ENCODE measurements around the gene PPP2R2D. TPM values are rescaled to one million over a fixed set of nuclear protein-coding genes. Genes with fewer than 3 reads are reported as not detected.
"Not testable (repeated sequence)": the region's sequence is repeated elsewhere in the genome, so short reads cannot be mapped to it uniquely, and the experiment has no call there.

PPP2R2D gene
- total RNA-seq, 1 experiment from 2014 or later = 35.8 TPM

DNA sequence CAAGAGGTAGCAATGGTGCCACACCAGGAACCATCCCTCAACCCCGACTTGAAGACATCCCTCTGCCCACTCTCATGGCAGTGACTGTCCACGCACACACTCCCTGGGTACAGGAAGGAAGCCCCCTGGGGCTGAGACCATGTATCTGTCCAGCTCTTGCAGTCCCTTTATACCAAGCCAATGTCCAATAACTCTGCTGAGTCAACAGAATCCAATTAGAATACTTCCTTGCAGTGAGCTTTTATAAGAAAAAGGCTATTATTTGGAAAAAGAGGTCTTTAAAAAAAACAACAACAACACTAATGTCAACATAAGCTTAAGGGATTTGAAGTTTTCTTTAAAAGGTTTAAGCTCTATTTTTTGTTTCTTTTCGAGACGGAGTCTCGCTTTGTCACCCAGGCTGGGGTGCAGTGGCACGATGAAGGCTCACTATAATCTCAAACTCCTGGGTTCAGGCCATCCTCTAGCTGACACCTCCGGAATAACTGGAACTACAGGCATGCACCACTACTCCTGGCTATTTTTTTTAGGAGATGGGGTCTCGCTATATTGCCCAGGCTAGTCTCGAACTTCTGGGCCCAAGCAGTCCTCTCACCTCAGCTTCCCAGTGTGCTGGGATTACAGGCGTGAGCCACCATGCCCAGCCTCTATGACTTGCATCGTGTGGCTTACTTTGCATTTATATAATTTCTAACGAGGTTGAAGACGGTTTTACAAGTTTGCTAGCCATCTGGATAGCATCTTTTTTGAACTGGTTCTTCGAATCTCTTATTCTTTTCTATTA is 73.4 kb downstream of the PPP2R2D start:
- no peak for DNase-seq (ENCODE audit: low read depth)

DNA sequence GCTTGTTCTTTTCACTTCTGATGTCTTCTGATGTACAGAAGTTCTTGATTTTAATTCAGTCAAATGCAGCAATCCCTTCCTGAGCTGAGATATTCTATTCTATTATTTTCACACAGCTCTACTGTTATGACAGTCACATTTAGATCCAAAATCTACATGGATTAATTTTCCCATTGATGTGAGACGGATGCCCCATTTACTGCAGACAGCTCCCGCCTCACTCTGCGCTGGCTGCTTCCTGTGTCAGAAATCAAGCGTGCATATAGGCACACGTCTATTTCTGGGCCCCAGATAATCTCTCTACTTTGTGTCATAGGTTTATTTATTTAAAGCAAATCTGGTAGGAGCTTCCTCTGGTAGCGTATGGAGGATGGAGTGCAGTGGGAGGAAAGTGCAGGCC is 74.2 kb downstream of the PPP2R2D start:
- no peak for DNase-seq (ENCODE audit: low read depth)

DNA sequence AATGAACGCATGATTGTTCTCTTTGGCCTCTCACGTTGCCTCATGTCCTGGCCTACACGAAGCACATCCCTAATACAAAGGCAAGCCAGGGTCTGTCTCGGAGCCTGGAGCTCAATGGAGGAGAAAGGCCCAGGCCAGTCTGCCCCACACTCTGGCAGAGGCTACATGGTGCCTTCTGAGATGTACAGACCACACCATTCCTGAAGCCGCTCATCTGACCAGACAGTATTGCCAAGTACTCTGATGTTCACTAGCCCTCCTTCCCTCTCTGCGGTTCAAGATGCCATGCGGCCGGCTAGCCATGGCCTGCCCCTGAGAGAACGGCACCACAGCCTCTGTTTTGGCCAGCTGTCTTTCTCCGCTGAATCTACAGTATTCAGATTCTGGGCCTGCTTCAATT is 75.0 kb downstream of the PPP2R2D start:
- no peak for DNase-seq (ENCODE audit: low read depth)

DNA sequence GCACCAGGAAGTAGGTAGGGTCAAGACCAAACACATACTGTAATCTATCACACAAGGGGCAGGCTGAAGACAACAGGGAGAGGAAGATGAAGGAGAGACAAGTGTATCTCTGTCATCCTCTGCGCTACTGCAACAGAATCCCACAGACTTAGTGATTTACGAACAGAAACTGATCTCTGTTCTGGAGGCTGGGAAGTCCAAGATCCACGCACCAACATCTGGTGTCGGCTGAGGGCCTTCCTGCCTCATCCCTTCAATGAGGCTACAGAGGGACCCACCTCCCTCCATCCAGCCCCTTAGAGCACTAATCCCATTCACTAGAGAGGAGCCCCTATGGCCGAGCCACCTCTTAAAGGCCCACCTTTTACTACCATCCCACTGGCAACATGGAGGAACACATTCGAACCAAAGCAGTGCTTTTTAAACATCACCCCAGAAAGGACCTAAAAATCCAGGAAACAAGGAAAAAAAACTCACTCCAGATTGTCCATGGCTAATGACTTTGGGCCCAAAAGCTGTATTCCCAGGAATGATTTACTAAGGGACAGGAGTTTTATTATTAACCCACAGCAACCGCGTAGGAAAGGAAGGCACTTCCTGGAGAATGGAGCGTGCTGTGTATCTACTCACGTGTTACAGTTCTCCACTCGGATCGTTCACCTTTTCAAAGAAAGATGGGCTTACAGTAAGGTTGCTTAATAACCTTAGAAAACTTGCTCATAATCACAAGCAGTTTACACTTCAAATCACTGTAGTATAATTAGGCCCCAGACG is 76.7 kb downstream of the PPP2R2D start:
- DNase-seq (ENCODE audit: low read depth) = no peak

DNA sequence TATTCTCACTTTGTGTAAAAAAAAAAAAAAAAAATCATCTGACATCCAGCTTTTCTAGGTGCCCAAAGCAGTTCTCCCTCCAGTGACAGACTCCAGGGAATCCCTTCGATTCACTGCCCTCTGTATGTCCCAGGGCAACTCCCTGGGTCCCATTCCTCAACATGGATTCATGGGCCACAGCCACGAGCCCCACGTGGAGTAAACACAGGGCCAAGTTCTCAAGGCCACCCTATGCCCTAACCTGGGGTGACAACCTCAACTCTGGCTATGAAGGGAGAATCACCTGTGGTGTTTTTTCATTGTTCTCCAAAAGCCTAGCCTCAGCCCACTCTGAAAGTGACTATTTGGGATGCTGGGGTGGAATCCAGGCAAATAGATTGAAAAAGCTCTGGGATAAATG is 77.6 kb downstream of the PPP2R2D start:
- DNase-seq (ENCODE audit: low read depth) = no peak

DNA sequence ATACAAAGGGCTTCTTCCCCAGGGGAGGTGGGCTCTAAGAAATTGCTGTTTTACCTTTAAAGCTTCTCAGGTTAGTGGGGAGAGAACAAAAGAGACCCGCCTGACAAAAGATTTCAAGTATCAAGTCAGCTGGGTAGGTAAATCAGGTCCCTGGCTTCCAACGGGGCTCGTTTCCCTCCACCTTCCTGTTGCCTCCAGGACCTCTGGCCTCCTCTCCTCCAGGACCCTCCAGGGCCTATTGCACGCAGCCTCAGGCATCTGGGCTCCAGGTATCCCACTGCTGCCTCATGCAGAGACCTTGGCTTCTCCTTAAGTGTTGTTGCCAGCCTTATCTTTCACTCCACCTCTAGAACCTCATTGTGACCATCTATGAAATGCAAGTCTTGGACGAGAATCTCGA is 78.0 kb downstream of the PPP2R2D start:
- no peak for DNase-seq (ENCODE audit: low read depth)

DNA sequence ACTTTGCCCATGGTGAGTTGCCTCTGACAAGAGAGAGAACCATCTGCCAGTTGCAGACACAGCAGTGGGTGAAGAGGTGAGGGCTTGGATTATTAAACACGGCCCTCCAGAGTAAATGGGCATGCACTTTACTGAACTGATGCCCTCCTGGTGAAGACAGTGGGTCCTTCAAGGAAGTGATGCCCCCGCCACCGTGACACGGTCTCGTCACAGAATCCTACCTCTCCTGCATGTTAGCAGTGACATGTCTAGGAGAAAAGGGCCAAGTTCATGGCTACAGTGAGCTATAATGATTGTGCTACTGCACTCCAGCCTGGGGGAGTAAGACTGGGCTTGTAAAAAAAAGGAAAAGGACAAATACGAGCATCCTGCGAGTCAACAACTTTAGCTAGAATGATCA is 78.5 kb downstream of the PPP2R2D start:
- DNase-seq (ENCODE audit: low read depth) = no peak

DNA sequence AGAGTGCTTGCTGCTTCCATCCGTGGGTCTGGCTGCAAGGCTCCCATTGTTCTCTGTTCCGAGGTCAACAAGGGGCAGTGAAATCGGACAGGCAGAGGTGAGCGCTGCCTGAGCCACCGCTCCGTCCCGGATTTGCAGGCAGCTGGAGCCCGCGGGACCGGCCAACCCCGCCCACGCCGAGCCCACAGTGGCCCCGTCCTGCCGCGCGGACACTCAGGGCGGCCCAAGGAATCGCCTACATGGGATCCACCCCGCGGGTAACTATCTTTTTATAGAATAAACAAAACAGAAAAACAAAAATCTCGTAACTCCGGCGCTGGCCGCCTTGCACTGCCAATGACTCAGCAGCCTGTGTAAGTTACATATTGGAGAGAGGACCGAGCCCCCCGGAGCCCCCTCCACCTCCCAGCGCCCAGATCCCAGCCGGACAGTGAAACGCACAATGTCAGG is 79.0 kb downstream of the PPP2R2D start:
- peak; percentile 26 for DNase-seq (ENCODE audit: low read depth)

DNA sequence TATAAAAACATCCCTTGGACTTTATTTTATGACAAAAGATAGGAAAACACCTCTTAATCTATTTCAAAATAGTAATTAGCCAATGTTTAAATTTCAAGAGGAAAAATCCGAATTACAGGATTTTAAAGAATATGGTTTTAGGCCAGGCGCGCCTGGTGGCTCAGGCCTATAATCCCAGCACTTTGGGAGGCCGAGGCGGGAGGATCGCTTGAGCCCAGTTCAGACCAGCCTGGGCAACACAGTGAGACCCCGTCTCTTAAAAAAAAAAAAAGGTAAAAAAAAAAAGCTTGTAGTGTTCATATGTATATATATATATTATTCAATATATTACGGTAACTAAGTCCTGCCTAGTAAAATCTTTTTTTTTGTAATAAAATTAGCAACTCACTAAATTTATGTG is 79.5 kb downstream of the PPP2R2D start:
- DNase-seq (ENCODE audit: low read depth) = no peak

DNA sequence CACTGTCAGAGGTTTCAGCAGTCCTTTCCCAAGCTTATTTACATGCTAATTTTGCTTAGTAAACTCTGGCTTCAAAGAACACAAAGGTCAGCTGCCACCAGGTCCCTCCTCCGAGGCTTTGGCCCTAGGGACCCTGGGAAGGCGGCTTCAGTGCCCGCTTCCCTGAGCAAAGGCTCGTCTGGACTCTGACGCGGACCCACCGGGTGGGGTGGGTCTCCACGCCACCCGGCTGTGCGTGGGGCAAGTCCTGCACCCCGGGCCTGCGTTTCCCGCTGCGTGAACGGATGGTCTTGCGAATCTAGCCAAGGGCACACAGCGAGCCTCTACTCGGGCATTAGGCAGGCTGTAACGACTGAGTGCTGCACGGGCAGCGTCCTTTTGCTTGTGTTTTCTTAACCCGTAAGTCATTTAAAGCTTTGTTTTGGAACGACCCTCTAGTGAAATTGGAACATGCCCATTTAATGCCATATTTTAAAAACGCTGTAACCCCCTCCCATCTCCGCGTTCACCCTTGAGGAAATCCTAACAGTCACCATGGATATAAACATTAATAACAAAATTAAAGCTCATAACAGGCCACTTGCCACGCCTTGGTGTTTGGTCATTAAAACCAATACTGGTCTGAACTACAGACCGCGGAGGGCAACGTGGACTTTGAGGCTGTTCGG is 80.1 kb downstream of the PPP2R2D start:
- DNase-seq (ENCODE audit: low read depth) = peak; percentile 20

DNA sequence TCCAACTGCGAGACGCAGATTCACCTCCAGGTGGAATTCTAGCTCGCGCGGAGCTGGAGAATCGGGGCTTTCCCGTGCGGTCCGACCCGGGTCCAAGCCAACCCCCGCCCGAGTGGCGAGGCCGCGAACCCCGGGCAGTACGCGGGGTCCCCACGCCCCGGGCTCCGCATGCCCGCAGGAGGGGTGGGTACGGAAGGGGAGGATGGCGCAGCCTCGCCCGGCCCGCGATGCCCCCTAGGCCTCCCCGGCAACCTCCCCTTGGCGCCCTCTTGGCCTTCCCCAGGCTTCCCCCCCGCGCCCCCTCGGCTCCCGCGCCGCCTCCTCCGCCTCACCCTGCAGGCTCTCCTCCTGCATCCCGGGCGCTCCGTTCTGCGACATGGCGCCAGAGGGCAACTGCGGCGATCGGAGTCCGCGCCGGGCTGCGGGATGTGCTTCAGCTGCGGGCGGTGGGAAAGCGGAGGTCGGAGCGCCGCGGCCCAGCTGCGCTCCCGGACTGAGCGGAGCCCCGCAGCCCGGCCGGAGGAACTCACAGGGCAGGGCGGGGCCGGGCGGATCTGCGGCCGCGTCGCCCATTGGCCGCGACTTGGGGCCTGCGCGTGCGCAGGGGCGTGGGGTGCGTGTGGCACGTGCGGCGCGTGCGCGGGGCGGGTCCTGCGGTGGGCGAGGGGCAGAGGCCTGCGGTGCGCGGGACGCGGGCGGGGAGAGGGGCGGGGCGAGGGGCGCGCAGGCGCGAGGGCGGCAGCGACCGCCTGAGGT is 80.8 kb downstream of the PPP2R2D start, which contains the start of gene BNIP3:
BNIP3 (minus strand) TSS at position 495 of the 756 bp plus-strand sequence; CDS start at position 378, 117 bp downstream.
- DNase-seq (ENCODE audit: low read depth) = peak; percentile 91

DNA sequence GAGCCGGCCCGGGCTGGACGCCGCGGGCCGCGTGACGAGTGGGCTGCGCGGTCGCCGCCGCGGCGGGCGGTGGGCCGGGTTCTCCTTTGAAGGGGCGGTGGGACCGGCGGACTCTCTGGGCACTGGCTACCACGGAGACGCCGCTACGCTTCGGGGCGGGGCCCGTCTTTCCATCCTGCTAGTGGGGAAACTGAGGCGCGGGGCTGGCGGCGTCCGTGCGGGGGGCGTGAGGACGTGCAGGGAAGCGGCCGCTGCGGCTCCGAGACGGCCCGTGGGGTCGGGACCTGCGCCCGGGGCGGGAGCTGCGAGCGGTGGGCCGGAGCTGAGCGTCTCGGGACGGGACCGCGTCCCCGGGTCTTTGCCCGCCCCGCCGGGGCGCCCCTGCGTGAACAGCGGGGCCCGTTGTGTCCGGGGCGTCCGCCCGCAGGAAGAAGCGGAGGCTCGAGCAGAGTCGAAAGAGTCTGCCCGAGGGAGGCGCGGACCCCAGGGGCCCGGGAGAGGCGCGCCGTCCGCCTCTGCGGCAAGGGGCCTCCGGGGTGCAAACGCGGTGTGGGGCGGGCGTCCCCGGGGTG is 81.5 kb downstream of the PPP2R2D start:
- DNase-seq (ENCODE audit: low read depth) = no peak

DNA sequence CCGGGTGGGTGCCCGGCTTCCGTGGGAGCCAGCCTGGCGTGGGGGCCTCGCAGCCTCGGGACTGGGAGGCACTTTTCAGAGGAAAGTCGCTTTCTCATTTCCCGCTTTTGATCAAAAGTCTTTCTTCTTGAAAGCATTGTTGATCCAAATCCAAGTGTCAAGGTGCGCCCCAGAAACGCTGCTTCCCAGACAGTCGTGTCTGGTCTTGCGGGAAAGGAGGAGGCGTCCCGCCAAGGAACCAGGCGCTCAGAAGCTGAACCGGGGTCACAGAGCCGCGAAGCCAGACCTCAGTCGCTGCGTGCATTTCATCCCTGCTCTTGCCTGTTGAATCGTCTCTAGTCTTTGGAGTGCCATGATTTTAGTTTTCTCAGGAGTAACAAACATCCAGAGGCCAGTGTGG is 82.0 kb downstream of the PPP2R2D start:
- no peak for DNase-seq (ENCODE audit: low read depth)

DNA sequence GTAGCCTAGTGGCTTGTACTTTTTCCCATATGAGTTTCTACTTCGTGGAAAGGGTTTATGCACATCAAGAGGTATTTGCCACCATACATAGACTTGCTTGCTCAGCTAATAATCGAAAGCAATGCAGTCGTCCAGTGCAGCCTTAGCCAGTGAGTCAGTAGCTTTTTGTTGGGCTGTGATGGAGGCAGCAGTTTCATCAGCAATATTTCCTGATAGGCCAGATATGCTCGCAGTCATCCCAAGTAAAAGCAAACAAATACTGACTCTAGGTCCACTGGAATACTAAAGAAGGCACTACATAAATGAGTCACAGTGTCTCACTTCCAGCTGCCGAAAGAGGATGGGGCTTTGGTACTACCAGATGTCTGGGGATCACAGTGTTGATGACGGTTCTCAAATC is 83.0 kb downstream of the PPP2R2D start:
- peak; percentile 91 for DNase-seq (ENCODE audit: low read depth)

DNA sequence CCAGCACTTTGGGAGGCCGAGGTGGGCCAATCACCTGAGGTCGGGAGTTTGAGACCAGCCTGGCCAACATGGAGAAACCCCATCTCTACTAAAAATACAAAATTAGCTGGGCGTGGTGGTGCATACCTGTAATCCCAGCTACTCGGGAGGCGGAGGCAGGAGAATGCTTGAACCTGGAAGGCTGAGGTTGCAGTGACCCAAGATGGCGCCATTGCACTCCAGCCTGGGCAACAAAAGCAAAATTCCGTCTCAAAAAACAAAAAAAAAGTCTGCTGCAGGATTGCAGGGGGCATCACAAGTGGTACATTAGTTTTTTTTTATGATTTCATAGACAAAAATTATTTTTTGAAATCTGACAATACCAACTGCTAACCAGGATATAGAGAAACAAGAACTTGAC is 86.0 kb downstream of the PPP2R2D start:
- not testable (repeated sequence) for DNase-seq (ENCODE audit: low read depth)

DNA sequence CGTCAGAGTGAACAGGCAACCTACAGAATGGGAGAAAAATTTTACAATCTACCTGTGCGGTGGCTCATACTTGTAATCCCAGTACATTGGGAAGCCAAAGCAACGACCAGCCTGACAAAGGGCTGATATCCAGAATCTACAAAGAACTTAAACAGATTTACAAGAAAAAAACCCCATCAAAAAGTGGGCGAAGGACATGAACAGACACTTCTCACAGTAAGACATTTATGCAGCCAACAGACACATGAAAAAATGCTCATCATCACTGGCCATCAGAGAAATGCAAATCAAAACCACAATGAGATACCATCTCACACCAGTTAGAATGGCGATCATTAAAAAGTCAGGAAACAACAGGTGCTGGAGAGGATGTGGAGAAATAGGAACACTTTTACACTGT is 86.5 kb downstream of the PPP2R2D start:
- DNase-seq (ENCODE audit: low read depth) = not testable (repeated sequence)

DNA sequence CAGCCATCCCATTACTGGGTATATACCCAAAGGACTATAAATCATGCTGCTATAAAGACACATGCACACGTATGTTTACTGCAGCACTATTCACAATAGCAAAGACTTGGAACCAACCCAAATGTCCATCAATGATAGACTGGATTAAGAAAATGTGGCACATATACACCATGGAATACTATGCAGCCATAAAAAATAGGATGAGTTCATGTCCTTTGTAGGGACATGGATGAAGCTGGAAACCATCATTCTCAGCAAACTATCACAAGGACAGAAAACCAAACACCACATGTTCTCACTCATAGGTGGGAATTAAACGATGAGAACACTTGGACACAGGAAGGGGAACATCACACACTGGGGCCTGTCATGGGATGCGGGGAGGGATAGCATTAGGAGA is 87.0 kb downstream of the PPP2R2D start:
- DNase-seq (ENCODE audit: low read depth) = not testable (repeated sequence)

DNA sequence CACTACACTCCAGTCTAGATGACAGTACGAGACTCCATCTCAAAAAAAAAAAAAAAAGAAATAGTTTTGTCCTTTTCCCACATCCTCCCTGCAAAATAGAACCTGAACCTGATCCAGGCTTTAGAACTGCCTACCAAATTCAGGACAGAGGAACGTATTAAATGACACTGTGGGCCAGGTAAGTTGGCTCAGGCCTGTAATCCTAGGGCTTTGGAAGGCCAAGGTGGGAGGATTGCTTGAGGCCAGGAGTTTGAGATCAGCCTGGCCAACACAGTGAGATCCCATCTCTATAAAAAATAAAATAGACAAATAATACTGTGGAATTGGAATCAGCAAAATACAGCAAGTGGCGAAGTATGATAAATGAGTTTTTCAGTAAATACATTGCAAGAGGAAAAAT is 90.9 kb downstream of the PPP2R2D start:
- no peak for DNase-seq (ENCODE audit: low read depth)

DNA sequence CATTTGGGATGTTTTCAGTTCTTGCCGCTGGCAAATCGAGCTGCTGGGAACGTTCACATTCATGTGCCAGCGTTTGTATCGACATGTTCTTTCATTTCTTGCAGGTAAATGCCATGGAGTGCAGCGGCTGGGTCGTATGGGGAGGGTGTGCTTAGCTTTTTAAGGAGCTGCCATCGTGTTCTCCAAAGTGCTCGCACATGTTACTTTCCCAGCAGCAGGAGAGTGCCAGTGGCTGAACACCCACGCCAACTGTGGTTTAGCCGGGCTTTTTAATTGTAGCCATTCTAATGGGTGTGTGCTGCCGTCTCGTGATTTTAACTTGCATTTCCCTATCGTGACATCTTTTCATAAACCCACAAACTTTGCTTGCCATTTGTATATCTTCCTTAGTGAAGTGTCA is 92.5 kb downstream of the PPP2R2D start:
- DNase-seq (ENCODE audit: low read depth) = no peak

DNA sequence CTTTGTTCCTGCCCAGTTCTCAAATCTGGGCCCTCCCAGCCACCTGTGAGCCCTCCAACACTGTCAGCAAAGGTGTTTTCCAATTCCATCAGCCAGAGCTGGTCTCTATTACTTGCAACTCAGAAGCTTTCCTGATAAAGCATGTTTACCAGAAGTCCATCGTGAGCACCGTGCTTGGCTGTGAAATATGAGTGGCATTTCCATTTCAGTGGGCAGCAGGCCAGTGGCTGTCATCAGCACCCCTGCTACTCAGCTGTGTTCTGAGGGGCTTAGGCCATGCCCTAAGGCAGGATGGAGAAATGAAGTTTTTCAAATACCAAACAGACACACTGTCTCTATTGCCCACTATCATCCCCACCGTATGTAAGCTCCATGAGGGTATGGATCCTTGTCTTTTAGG is 93.6 kb downstream of the PPP2R2D start:
- no peak for DNase-seq (ENCODE audit: low read depth)

Measured in LHCN-M2 (cell line).